Astrocyte of the cerebellum (primary cell): ENCODE data around the gene BHLHA15.

Experiments used
- DNase-seq: peaks from one replicate; pipeline ENCODE4 v3.0.0-alpha.2; 2011; ENCODE audit warnings: low read depth
- H3K4me3 ChIP-seq: 2 replicates; pipeline ENCODE4 v1.5.1; 2011; ENCODE audit warnings: mild to moderate bottlenecking, low read depth, low read length, moderate library complexity
- in situ Hi-C: cut with HindIII; loops from 2 replicates; pipeline ENCODE4 v1.10.0; 2017; ENCODE audit warnings: low sequenced_read_pairs
- TF ChIP-seq, protein P1 (sequence below): IDR thresholded peaks from 2 replicates; pipeline ENCODE4 v1.5.1; 2012; ENCODE audit warnings: low read length, low read depth, moderate library complexity, mild to moderate bottlenecking; ENCODE audit errors: missing control alignments

The BHLHA15 gene

GRCh38 chr7:98175260-98175940 lies 35.8 kb upstream of the BHLHA15 start:
- in situ Hi-C loops: no loop called here
- TF ChIP-seq, protein P1, sequence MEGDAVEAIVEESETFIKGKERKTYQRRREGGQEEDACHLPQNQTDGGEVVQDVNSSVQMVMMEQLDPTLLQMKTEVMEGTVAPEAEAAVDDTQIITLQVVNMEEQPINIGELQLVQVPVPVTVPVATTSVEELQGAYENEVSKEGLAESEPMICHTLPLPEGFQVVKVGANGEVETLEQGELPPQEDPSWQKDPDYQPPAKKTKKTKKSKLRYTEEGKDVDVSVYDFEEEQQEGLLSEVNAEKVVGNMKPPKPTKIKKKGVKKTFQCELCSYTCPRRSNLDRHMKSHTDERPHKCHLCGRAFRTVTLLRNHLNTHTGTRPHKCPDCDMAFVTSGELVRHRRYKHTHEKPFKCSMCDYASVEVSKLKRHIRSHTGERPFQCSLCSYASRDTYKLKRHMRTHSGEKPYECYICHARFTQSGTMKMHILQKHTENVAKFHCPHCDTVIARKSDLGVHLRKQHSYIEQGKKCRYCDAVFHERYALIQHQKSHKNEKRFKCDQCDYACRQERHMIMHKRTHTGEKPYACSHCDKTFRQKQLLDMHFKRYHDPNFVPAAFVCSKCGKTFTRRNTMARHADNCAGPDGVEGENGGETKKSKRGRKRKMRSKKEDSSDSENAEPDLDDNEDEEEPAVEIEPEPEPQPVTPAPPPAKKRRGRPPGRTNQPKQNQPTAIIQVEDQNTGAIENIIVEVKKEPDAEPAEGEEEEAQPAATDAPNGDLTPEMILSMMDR: no peak

DNA sequence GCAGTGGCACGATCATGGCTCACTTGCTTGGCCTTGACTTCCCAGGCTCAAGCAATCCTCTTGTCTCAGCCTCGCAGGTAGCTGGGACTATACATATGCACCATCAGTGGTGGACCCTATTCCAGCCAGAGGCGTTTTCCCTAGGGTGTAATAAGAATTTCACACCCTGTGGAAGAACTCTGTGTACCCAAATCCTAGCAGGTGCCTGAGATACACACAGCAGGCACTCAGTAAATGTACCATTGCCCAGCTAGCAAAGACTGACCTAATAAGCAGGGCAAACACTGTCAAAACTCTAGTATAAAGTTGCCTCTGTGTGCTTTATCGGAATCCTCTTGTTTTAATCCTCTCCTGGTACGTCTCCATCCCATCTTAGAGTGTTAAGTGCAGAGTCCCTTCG lies 33.7 kb upstream of the BHLHA15 start:
- DNase-seq: no peak
- in situ Hi-C loops: no loop called here
- TF ChIP-seq, protein P1: no peak

More at GRCh38 chr7:98175260-98175940, 35.8 kb upstream of the BHLHA15 start:
- no peak overlapping the region for H3K4me3 ChIP-seq
- DNase-seq: no peak

DNA sequence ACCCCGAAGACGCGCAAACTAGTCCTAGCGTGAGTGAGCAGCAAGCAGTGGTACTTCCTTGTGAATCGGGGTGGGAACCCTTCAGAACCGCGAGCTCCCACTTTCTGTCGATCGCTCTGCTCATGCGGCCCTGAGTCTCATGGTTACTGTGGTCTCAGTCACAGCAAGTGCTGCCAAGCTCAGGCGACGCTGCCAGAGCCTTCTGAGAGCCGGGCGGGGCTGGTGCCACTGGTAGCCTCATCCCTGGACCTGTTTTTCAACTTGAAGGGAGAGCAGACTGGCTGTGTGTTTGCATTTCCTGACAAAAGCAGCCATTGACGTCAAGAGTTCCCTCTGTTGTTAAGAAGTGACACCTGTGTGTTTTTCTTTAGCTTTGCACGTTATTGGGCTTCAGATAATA lies 32.9 kb upstream of the BHLHA15 start:
- no peak for DNase-seq
- TF ChIP-seq, protein P1: no peak
- no peak overlapping the region for H3K4me3 ChIP-seq
- in situ Hi-C loops: no loop called here

More for the DNA sequence above, 33.7 kb upstream of the BHLHA15 start:
- H3K4me3 ChIP-seq: no peak overlapping the region

GRCh38 chr7:98178762-98179490 lies 32.3 kb upstream of the BHLHA15 start:
- in situ Hi-C loops: no loop called here
- DNase-seq: no peak
- TF ChIP-seq, protein P1: no peak
- no peak overlapping the region for H3K4me3 ChIP-seq

GRCh38 chr7:98180751-98181150 lies 30.5 kb upstream of the BHLHA15 start:
- H3K4me3 ChIP-seq: no peak overlapping the region
- DNase-seq: no peak
- TF ChIP-seq, protein P1: no peak
- in situ Hi-C loops: no loop called here

GRCh38 chr7:98185101-98185500 lies 26.1 kb upstream of the BHLHA15 start:
- in situ Hi-C loops: no loop called here
- no peak overlapping the region for H3K4me3 ChIP-seq
- TF ChIP-seq, protein P1: no peak
- no peak for DNase-seq
